GM19351 (cell line): ENCODE data around the gene RIPK4.

Experiments used
- ATAC-seq: cut with Tn5 transposase; IDR thresholded peaks from one replicate; pipeline ENCODE4 v1.9.1; 2021; ENCODE audit warnings: mild to moderate bottlenecking, moderate library complexity; ENCODE audit not compliant: unreplicated experiment

Gene RIPK4

GRCh38 chr21:41769933-41770332 is 3.1 kb upstream of the RIPK4 start:
- no peak for ATAC-seq

GRCh38 chr21:41769521-41769920 is 2.7 kb upstream of the RIPK4 start:
- no peak for ATAC-seq

- ATAC-seq: no peak
Measured at GRCh38 chr21:41769111-41769510, 2.3 kb upstream of the RIPK4 start.

GRCh38 chr21:41768437-41769042 is 1.7 kb upstream of the RIPK4 start:
- ATAC-seq: no peak

GRCh38 chr21:41767606-41768436 is 969 bp upstream of the RIPK4 start:
- ATAC-seq: no peak

GRCh38 chr21:41765973-41766882 is 624 bp downstream of the RIPK4 start:
- no peak for ATAC-seq

- no peak for ATAC-seq
Measured at GRCh38 chr21:41765420-41765821, 1.4 kb downstream of the RIPK4 start.

GRCh38 chr21:41764558-41765419 is 2.1 kb downstream of the RIPK4 start:
- ATAC-seq: no peak

GRCh38 chr21:41763996-41764395 is 2.9 kb downstream of the RIPK4 start:
- no peak for ATAC-seq

GRCh38 chr21:41763398-41763931 is 3.4 kb downstream of the RIPK4 start:
- no peak for ATAC-seq

- ATAC-seq: no peak
Measured at GRCh38 chr21:41762753-41763152, 4.1 kb downstream of the RIPK4 start.

GRCh38 chr21:41761934-41762635 is 4.8 kb downstream of the RIPK4 start:
- ATAC-seq: no peak

- ATAC-seq: no peak
Measured at GRCh38 chr21:41761211-41761933, 5.5 kb downstream of the RIPK4 start.

GRCh38 chr21:41760411-41760810 is 6.4 kb downstream of the RIPK4 start:
- no peak for ATAC-seq

- no peak for ATAC-seq
Measured at GRCh38 chr21:41759926-41760325, 6.9 kb downstream of the RIPK4 start.

GRCh38 chr21:41759214-41759840 is 7.5 kb downstream of the RIPK4 start:
- no peak for ATAC-seq

GRCh38 chr21:41758550-41758949 is 8.3 kb downstream of the RIPK4 start:
- no peak for ATAC-seq

GRCh38 chr21:41755934-41756773 is 10.7 kb downstream of the RIPK4 start:
- no peak for ATAC-seq
